Endothelial cell (in vitro differentiated cells): ENCODE measurements around the gene TEX22. TPM values are rescaled to one million over a fixed set of nuclear protein-coding genes. Genes with fewer than 3 reads are reported as not detected.

ENCODE experiments used
- DNase-seq: peaks from one replicate; pipeline ENCODE4 v3.0.0; 2021; ENCODE audit warnings: low spot score
- H3K27ac Mint-ChIP-seq: one replicate; pipeline ENCODE4 v1.8.0; 2021; ENCODE audit warnings: mixed read lengths, inconsistent platforms; ENCODE audit not compliant: unreplicated experiment
- H3K27me3 Mint-ChIP-seq: one replicate; pipeline ENCODE4 v1.8.0; 2021; ENCODE audit warnings: mild to moderate bottlenecking, moderate library complexity, mixed read lengths, inconsistent platforms; ENCODE audit not compliant: unreplicated experiment
- H3K36me3 Mint-ChIP-seq: one replicate; pipeline ENCODE4 v1.8.0; 2021; ENCODE audit warnings: mild to moderate bottlenecking, low read depth, mixed read lengths, inconsistent platforms; ENCODE audit not compliant: unreplicated experiment
- H3K4me1 Mint-ChIP-seq: one replicate; pipeline ENCODE4 v1.8.0; 2021; ENCODE audit warnings: mild to moderate bottlenecking, mixed read lengths, inconsistent platforms; ENCODE audit not compliant: unreplicated experiment
- H3K4me3 Mint-ChIP-seq: one replicate; pipeline ENCODE4 v1.8.0; 2021; ENCODE audit warnings: mild to moderate bottlenecking, mixed read lengths, inconsistent platforms; ENCODE audit not compliant: unreplicated experiment
- H3K9me3 Mint-ChIP-seq: one replicate; pipeline ENCODE4 v1.8.0; 2021; ENCODE audit warnings: mixed read lengths, inconsistent platforms; ENCODE audit not compliant: unreplicated experiment
- total RNA-seq: library from RNA; stranded (reverse); fragmentation: NEBNext Ultra II Directional; extraction: Animal tissue kit (Norgen Biotek cat#: 25700); gene quantifications from one replicate; pipeline ENCODE4 v1.2.1, GENCODE V29; 2021; ENCODE audit not compliant: unreplicated experiment
- TF ChIP-seq, protein P1 (sequence below): fragments of 200-600 bp; sonication (generic); IDR thresholded peaks from one replicate; pipeline ENCODE4 v1.5.0; 2021; ENCODE audit warnings: antibody characterized with exemption; ENCODE audit not compliant: unreplicated experiment

Gene TEX22
- total RNA-seq, 1 donor from 2014 or later, result 1.1 TPM

DNA sequence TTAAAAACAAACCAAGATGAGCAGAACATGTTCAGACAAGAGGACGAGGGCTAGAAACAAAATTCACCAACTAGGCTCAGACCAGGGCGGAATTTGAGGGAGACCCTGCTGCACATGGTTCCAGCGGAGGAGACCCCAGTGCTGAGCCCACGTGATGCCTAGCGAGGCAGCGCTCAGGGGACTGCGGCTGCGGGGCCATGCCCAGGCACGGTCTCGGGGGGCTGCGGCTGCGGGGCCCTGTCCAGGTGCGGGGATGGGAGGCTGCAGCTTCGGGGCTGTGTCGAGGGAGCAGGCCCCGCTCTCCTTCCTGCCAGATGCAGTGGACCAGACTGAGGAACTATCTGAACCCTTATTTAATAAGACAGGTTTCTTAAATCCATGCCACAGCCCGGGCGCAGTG, 63.6 kb downstream of the TEX22 start:
- no peak overlapping the region for H3K27ac Mint-ChIP-seq
- TF ChIP-seq, protein P1, sequence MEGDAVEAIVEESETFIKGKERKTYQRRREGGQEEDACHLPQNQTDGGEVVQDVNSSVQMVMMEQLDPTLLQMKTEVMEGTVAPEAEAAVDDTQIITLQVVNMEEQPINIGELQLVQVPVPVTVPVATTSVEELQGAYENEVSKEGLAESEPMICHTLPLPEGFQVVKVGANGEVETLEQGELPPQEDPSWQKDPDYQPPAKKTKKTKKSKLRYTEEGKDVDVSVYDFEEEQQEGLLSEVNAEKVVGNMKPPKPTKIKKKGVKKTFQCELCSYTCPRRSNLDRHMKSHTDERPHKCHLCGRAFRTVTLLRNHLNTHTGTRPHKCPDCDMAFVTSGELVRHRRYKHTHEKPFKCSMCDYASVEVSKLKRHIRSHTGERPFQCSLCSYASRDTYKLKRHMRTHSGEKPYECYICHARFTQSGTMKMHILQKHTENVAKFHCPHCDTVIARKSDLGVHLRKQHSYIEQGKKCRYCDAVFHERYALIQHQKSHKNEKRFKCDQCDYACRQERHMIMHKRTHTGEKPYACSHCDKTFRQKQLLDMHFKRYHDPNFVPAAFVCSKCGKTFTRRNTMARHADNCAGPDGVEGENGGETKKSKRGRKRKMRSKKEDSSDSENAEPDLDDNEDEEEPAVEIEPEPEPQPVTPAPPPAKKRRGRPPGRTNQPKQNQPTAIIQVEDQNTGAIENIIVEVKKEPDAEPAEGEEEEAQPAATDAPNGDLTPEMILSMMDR, result no peak
- H3K9me3 Mint-ChIP-seq, result no peaks in the 10 kb centered on the region
- H3K36me3 Mint-ChIP-seq, result peaks cover 12% of the 10 kb centered on the region
- H3K4me3 Mint-ChIP-seq, result peak overlapping the region; percentile 65
- H3K4me1 Mint-ChIP-seq, result no peaks in the 10 kb centered on the region
- DNase-seq, result no peak
- H3K27me3 Mint-ChIP-seq, result peaks cover 18% of the 10 kb centered on the region

Other genes starting within 250 kb of the TEX22 start
- gene JAG2, start 229.8 kb upstream of the TEX22 start, total RNA-seq, result 280 TPM
- gene NUDT14, start 217.2 kb upstream of the TEX22 start, total RNA-seq, result 135 TPM
- 45.1 TPM for gene BTBD6, start 150.0 kb upstream of the TEX22 start, total RNA-seq
- 40.9 TPM for gene BRF1, start 97.5 kb upstream of the TEX22 start, total RNA-seq
- 113 TPM for gene PACS2, start 83.8 kb upstream of the TEX22 start, total RNA-seq
- 150 TPM for gene MTA1, start 21.3 kb downstream of the TEX22 start, total RNA-seq
- 67.4 TPM for gene CRIP2, start 76.3 kb downstream of the TEX22 start, total RNA-seq
- 2.5 TPM for gene CRIP1, start 88.3 kb downstream of the TEX22 start, total RNA-seq
- gene TEDC1, start 92.7 kb downstream of the TEX22 start, total RNA-seq, result 11.5 TPM
- gene TMEM121, start 128.0 kb downstream of the TEX22 start, total RNA-seq, result 1.6 TPM